Colonic mucosa (tissue), 4 donors: ENCODE measurements around the gene YIPF2. TPM values are rescaled to one million over a fixed set of nuclear protein-coding genes. Genes with fewer than 3 reads are reported as not detected.

Source experiments
- DNase-seq: peaks from one replicate; pipeline ENCODE4 v3.0.0-alpha.2; 2020
- H3K27ac ChIP-seq: fragments of 200-600 bp; one replicate; pipeline ENCODE4 v1.8.0; 2021
- H3K27me3 ChIP-seq: fragments of 200-600 bp; one replicate; pipeline ENCODE4 v1.8.0; 2021
- H3K36me3 ChIP-seq: fragments of 200-600 bp; one replicate; pipeline ENCODE4 v1.8.0; 2021
- H3K4me1 ChIP-seq: fragments of 200-600 bp; one replicate; pipeline ENCODE4 v1.8.0; 2021; ENCODE audit warnings: mild to moderate bottlenecking
- H3K4me3 ChIP-seq: fragments of 200-600 bp; one replicate; pipeline ENCODE4 v1.8.0; 2021
- H3K9ac ChIP-seq, 2 donors: one replicate each; pipeline ENCODE4 v1.7.0; 2013; ENCODE audit warnings: control low read depth in 2 of 2, low read depth in 2 of 2, low read length in 2 of 2
- H3K9me3 ChIP-seq: fragments of 200-600 bp; one replicate; pipeline ENCODE4 v1.8.0; 2021
- CTCF ChIP-seq: fragments of 200-600 bp; IDR thresholded peaks from one replicate; pipeline ENCODE4 v1.8.0; 2022; ENCODE audit warnings: antibody characterized with exemption, mild to moderate bottlenecking
- intact Hi-C: fragments of 100-400 bp; cut with DNase I; formaldehyde crosslinking; loops from one replicate; pipeline ENCODE4 v1.14.1; 2022
- total RNA-seq, 2 donors: library from RNA; stranded (reverse); fragmentation: NEBNext Ultra II Directional in 1 of 2; extraction: Animal tissue kit (Norgen Biotek cat#: 25700) in 1 of 2; gene quantifications; one replicate each; pipeline ENCODE4 v1.2.1, GENCODE V29; 2021
- donor health status: healthy.
- donor health status: DM: no; HTN: no; CAD: no.
- donor health status: DM: no; HTN: no; CAD: no.

Gene YIPF2
- total RNA-seq: 10 to 100 TPM; 64.4 to 71.3 TPM

- Histone ChIP-seq H3K27me3 (no peaks in the 10 kb centered on the region), H3K9me3 (no peaks in the 10 kb centered on the region), H3K36me3 (peaks cover 6% of the 10 kb centered on the region), H3K27ac (peak within 1 kb of the TSS; percentile 91), H3K9ac (peak within 1 kb of the TSS; percentile 62 to 72), H3K4me1 (peaks cover 3% of the 10 kb centered on the region), H3K4me3 (peak within 1 kb of the TSS; percentile 98)
- TF ChIP-seq CTCF: no peak
- intact Hi-C loops: loop anchor here (5.0 kb wide), 1 partner anchor 56 kb away; the partner anchor contains the start of gene CARM1
- peak; percentile 99 for DNase-seq
Measured at GRCh38 chr19:10928563-10929401, at the start of gene YIPF2, which contains the start of gene TIMM29. Gene YIPF2 (minus strand): TSS chr19:10928639. CDS start chr19:10928410, 229 bp downstream. Gene TIMM29 (plus strand): TSS chr19:10928811. CDS start chr19:10928823, 12 bp downstream.

- intact Hi-C loops: no loop called here
- no peak for TF ChIP-seq CTCF
Measured at GRCh38 chr19:10977742-10978092, 49.3 kb upstream of the YIPF2 start.

GRCh38 chr19:10976131-10976892 lies 47.9 kb upstream of the YIPF2 start:
- H3K27ac ChIP-seq: peak overlapping the region; percentile 70
- no peak for TF ChIP-seq CTCF
- no peak overlapping the region for H3K4me3 ChIP-seq
- no peak for DNase-seq
- peak overlapping the region in 1 of 2 donors; percentile 35 for H3K9ac ChIP-seq
- H3K9me3 ChIP-seq: no peaks in the 10 kb centered on the region
- no peaks in the 10 kb centered on the region for H3K27me3 ChIP-seq
- no peaks in the 10 kb centered on the region for H3K36me3 ChIP-seq
- intact Hi-C loops: no loop called here
- H3K4me1 ChIP-seq: peaks cover 14% of the 10 kb centered on the region

More at GRCh38 chr19:10977742-10978092, 49.3 kb upstream of the YIPF2 start:
- H3K4me1 ChIP-seq: peaks cover 14% of the 10 kb centered on the region
- no peak overlapping the region for H3K4me3 ChIP-seq
- no peak overlapping the region for H3K9ac ChIP-seq
- no peak for DNase-seq
- no peaks in the 10 kb centered on the region for H3K27me3 ChIP-seq
- H3K36me3 ChIP-seq: no peaks in the 10 kb centered on the region
- H3K27ac ChIP-seq: no peak overlapping the region
- no peaks in the 10 kb centered on the region for H3K9me3 ChIP-seq

- H3K27ac ChIP-seq: peak overlapping the region; percentile 70
- H3K4me3 ChIP-seq: no peak overlapping the region
- no peaks in the 10 kb centered on the region for H3K9me3 ChIP-seq
- no peaks in the 10 kb centered on the region for H3K36me3 ChIP-seq
- peak; percentile 36 for DNase-seq
- intact Hi-C loops: no loop called here
- peak overlapping the region in 1 of 2 donors; percentile 35 for H3K9ac ChIP-seq
- H3K4me1 ChIP-seq: peaks cover 14% of the 10 kb centered on the region
- H3K27me3 ChIP-seq: no peaks in the 10 kb centered on the region
- no peak for TF ChIP-seq CTCF
Measured at GRCh38 chr19:10975374-10976130, 47.1 kb upstream of the YIPF2 start.
